GM10266 (cell line): ENCODE measurements around the gene OXNAD1.

Source experiments
- DNase-seq: peaks from one replicate; pipeline ENCODE4 v3.0.0; 2012; ENCODE audit errors: extremely low spot score
- TF ChIP-seq, protein P1 (sequence below): IDR thresholded peaks from 2 replicates; pipeline ENCODE4 v1.5.1; 2012; ENCODE audit warnings: mild to moderate bottlenecking, low read depth; ENCODE audit not compliant: control insufficient read depth, insufficient read depth; ENCODE audit errors: missing control alignments

OXNAD1 gene

DNA sequence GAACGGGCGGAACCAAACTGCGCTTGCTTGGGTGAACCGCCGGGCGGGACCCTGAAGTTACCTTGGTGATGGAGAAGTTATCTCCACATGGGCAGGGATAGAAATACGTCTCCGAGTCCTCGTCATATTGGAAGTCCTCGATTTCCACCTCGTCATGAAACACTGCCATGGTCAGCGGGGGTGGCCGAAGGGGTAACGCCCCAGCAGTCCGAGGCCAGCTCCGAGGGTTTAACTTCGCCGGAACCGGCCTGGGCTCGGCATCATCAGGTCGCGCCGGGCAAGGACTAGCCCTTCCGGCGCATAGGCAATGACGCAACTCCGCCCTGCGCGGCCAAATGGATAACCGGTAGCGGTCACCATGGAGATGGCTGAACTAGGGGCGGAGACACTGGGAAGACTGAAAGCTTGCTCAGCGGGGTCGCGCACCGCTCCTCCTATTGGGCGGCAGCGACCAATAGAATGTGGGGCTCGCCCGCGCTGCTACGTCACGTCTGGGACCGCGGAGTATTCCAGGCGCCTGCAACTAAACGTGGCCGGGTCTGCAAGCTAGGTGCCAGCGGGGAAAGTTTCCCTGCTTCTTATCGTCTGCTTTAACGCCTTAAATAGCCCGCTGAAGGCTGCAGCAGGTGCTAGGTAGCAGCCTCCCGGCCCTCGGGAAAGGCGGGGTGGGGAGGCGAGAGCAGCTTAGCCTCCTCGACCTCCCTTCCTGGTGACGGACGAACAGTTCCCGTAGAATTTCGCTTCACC is at the start of gene OXNAD1, which contains the start of gene DPH3:
Gene OXNAD1 (plus strand): TSS at position 505 of the 747 bp plus-strand sequence. CDS start 5,741 bp downstream, outside the sequence.
Gene DPH3 (minus strand): TSS at position 236 of the 747 bp plus-strand sequence. CDS start 67 bp downstream, at position 169.
- TF ChIP-seq, protein P1, sequence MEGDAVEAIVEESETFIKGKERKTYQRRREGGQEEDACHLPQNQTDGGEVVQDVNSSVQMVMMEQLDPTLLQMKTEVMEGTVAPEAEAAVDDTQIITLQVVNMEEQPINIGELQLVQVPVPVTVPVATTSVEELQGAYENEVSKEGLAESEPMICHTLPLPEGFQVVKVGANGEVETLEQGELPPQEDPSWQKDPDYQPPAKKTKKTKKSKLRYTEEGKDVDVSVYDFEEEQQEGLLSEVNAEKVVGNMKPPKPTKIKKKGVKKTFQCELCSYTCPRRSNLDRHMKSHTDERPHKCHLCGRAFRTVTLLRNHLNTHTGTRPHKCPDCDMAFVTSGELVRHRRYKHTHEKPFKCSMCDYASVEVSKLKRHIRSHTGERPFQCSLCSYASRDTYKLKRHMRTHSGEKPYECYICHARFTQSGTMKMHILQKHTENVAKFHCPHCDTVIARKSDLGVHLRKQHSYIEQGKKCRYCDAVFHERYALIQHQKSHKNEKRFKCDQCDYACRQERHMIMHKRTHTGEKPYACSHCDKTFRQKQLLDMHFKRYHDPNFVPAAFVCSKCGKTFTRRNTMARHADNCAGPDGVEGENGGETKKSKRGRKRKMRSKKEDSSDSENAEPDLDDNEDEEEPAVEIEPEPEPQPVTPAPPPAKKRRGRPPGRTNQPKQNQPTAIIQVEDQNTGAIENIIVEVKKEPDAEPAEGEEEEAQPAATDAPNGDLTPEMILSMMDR, result no peak
- DNase-seq, result peak; percentile 92

DNA sequence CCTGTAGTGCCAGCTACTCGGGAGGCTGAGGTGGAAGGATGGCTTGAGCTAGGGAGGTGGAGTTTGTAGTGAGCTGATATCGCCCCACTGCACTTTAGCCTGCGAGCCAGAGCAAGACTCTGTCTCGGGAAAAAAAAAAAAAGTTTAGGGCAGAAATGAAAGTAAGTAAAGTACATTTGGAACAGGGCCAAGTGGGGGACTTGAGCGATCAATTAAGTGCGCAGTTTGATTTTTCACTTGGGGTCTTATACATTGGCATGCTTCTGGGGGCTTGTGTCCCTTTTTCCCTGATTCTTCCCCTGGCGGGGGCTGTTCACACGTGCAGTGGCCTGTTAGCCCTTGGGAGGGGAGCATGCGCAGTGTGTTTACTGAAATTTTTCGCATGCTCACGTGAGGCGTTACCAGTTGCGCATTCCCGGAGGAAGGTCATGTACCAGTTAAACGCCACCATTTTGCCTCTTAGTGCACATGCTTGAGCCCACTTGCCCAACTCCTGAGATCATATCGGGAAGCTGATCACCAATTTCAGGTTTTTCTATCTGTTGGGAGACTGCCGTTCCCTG is 48.6 kb upstream of the OXNAD1 start:
- TF ChIP-seq, protein P1, result no peak

GRCh38 chr3:16219777-16220176 is 45.2 kb upstream of the OXNAD1 start:
- DNase-seq, result no peak
- TF ChIP-seq, protein P1, result no peak

More for the DNA sequence above, 48.6 kb upstream of the OXNAD1 start:
- no peak for DNase-seq

GRCh38 chr3:16221990-16222389 is 43.0 kb upstream of the OXNAD1 start:
- TF ChIP-seq, protein P1, result no peak
- DNase-seq, result no peak

DNA sequence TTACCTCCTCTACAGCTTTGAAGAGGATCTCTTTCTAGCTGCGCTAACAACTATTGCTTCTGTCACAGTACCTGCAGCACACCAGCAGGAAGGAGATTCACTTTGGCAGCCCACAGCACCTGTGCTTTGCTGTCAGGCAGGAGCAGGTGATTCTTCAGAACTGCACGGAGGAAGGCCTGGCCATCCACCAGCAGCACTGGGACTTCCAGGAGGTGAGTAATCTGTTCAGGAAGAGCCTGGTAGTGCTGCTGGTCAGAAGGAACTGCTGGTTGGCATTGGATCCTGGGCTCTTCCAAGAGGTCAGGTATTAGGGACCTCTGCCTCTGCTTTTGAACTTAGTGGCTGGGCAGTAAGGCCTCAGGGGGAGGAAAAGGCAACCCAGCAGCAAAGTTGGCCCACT is 42.5 kb upstream of the OXNAD1 start:
- TF ChIP-seq, protein P1, result no peak
- no peak for DNase-seq

- DNase-seq, result no peak
- TF ChIP-seq, protein P1, result no peak
Observed at GRCh38 chr3:16224325-16224724, 40.7 kb upstream of the OXNAD1 start.

GRCh38 chr3:16227566-16227965 is 37.4 kb upstream of the OXNAD1 start:
- no peak for DNase-seq
- TF ChIP-seq, protein P1, result no peak
